Measurements from ENCODE around the gene ZNF628.
A peak's percentile ranks its signal among the peaks of the same experiment; 100 is the strongest.

ZNF628 gene

DNA sequence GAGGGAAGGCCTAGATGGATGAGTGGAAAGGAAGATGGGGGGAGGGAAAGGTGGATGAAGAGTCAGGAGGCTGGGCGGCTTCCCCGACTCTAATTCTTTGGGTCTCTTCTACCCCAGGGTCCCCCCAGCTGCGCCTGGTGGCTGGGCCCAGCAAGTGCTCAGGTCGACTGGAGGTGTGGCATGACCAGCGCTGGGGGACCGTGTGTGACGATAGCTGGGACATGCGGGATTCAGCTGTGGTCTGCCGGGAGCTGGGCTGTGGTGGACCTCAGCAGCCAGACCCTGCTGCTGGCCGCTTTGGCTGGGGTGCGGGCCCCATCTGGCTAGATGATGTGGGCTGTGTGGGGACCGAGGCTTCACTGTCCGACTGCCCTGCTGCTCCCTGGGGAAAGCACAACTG lies 21.3 kb downstream of the ZNF628 start:
- no peak for DNase-seq

DNA sequence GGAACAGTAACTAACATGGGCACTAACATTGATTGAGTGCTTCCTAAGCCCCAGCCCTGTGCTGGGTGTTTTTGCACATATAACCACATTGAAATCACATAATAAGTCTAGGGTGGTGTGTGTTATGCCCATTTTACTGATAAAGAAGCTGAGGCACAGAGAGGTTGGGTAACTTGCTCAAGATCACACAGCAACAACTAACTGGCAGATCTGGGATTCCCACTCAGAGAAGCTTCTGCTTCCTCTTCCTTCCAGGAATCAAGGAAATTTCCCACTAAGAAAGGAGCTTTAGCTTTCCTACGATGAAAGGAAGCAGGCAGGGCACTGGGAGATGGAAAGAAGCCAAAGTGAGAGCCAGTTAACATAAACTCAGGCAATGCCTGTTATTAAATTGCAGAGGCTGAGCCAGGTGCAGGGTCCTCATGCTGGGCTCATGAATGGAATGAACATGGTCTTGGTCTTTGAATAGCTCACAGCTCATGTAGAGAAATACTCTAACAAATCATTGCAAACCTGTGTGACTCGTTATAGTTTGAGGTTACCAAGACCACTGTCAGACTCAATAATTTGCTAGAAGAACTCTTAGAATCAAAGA lies 21.9 kb downstream of the ZNF628 start:
- no peak for DNase-seq

DNA sequence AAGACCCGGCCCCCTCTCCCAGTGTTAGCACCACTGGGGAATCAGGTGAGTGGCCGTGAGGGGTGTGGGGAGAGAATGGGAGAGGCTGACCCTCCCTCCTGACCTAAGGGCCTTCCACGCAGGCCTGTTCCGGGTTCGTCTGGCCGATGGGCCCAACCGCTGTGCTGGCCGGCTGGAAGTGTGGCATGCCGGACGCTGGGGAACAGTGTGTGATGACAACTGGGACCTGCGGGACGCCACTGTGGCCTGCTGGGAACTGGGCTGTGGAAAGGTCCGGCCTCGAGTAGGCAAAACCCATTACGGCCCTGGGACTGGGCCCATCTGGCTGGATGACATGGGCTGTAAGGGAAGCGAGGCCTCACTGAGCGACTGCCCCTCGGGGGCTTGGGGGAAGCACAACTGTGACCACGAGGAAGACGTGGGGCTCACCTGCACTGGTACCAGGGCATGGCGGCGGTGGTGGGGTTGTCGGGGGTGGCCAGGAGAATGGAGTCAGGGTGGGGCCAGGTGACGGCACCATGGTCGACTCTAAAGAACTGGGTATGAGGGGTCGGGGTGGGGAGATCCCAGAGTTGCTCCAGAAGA lies 24.0 kb downstream of the ZNF628 start:
- DNase-seq = no peak

DNA sequence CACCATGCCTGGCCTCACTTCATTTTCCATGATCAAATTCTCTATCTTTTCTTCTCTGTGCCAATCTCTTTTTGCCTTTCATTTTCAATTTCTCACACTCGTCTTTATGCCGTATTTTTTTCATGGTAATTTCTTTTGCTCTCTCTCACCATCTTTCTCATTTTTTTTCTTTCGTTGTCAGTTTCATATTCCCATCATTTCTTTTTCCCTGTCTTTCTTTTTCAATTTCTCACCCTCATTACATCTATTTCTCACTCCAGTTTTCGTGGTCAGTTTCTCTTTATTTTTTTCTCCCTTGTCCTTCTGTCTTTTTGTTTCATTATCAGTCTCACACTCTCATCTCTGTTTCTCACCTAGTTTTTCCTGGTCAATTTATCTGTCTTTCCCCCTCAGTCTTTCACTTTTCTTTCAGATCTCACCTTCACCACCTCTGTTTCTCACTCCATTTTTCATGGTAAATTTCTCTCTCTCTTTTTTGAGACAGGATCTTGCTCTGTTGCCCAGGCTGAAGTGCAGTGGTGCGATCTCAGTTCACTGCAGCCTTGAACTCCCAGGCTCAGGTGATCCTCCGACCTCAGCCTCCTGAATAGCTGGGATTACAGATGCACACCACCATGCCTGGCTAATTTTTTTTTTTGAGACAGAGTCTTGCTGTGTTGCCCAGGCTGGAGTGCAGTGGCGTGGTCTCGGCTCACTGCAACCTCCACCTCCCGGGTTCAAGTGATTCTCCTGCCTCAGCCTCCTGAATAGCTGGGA lies 26.0 kb downstream of the ZNF628 start:
- no peak for DNase-seq

DNA sequence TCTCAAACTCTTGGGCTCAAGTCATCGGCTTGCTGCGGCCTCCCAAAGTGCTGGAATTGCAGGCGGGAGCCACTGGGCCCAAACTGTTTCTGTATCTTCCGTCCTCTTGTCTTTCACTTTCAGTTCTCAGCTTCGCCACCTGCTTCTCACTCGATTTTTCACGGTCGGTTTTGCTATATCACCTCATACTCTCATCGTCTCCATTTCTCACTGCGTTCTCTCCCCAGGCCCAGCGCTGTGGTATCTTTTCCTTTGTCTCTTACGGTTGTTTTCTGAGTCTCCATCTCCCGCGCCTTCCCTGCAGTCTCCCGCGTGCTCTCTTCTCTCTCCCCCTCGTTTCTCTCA lies 26.7 kb downstream of the ZNF628 start:
- no peak for DNase-seq

DNA sequence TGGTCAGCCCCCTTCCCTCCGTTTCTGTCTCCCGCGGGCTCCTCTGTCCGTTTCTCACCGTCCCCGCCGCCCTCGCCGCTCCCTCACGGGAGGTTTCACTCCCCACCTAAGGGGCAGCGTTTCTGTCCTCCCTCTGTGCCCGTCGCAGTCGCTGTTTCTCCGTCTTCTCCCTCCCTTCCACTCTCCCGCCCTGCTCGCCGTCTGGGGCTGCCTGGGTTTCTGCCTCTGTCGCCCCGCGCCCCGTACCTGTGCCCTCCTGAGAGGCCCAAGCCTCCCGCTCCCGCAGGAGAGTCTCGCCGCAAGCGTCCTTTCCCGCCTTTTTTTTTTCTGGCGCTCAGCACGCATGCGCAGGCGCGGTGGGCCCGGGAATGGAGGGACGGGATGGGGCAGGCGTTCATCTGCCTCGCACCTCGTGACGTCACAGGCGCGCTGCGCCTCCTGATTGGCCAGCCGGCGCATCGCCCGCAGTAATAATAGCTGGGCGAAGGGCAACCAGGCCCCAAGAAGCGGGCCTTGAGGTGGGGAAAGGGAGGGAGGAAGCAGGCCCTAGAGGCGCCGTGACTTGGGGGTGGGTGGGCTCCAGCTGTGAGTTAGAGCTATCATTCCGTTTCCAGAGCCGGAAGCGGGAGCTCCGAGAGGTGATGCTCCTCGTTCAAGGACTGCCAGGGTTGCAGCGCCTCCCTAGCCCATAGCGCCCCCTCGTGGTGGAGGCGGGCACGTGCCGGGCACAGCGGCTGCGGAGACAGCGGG lies 27.3 kb downstream of the ZNF628 start:
- peak; percentile 94 for DNase-seq

DNA sequence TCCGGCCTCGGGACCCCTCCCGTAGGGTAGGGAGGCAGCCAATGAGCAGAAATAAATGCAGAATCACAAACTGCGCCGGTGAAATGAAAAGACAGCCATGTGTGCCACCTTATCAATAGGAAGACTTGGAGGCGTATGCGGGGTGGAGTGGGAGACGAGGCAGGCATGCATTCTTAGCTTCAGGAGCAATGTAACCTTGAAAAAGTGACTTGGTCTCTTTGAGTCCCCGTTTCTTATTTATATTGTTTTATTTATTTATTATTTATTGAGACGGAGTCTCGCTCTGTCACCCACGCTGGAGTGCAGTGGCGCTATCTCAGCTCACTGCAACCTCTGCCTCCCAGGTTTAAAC lies 27.8 kb downstream of the ZNF628 start:
- no peak for DNase-seq

DNA sequence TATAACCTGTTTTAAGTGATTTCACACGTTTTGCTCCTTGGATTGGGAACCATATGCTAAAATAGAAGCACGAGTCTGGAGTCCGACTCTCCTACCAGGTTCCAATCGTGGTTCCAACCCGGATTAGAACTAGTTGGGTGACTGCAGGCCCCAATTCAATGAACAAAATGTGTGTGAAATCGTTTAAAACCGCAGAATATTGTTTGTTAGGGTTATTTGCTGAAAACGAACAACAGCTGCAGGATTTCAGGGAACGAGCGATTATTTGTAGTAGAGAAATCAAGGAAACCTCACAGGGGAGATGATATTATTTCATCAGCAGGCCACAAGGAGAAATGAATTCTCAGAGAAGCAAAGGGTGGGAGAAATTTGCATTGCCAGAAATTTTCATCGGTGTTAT lies 28.6 kb downstream of the ZNF628 start:
- no peak for DNase-seq

DNA sequence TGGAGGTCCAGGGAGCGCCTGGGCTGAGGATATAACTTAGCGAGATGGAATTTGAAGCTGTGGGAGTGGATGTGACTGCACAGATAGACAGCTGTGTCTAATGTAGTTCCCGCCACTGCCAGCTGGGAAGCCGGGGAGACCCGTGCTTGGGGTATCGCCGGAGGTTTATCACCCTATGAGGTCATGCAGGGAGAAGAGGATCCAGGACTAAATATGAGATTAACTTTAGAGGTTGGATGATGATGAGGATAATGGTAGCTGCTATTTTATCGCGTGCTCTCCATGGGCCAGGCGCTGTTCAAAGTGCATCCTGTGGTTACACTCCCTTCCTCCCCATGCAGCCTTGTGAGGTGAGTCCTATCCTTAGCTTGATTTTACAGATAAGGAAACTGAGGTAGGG lies 31.7 kb downstream of the ZNF628 start:
- DNase-seq = no peak

DNA sequence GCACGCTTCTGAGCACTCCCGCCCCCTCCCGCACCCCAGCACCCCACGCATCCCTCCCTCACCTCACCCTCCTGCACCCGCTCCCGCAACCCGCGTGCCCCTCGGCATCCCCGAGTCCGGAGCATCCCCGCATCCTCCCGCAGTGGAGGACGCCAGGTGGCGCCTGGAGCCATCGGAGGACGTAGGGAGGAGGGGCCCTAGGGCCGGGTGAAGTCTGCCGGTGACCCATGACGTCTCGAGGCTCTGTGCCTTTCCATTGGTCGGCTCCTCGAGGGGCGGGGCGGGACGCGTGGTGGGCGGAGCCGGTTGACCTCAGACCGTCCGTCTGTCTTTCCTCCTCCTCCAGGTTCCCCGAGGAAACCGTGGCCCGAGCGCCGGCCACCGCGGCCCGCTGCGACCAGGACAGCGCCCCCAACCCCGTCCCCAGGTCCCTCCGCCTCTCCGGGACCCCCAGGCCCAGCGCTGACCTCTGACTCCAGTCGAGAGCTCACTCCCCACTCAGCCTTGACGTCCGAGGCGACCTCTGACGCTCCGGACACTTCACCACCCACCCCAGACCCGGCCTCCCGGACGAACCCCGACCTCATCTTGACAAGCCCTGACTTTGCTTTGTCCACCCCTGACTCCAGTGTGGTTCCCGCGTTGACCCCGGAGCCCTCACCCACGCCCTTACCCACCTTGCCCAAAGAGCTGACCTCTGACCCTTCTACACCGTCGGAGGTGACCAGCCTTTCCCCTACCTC lies 40.6 kb downstream of the ZNF628 start:
- peak; percentile 93 for DNase-seq

DNA sequence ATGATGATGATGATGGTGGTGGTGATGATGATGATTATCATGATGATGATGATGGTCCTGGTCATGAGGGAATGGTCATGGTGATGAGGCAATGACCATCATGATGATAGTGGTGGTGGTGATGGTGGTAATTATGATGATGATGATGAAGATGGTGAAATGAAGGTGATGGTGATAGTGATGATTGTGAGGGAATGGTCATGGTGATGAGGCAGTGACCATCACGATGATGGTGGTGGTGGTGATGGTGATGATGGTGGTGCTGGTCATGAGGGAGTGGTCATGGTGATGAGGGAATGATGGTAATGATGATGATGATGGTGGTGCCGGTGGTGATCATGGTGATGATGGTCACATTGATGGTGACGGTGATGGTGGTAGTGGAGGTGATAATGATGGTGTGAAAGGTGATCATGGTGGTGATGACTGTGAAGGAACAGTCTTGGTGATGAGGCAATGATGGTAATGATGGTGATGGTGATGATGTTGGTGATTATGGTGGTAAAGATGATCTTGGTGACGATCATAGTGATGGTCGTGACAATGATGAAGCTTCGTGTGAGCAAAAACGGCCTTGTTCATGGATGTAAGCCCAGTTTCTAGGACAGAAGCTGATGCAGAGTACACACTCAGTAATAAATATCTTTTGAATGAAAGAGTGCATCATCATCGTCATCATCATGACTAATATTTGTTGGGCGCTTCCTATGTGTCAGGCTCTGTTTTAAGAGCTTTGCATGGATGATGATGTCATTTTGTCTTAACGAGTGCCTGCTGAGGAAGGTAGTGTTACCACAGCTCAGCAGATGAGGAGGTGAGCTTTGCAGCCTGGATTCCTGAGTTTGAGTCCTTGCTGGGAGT lies 43.3 kb downstream of the ZNF628 start:
- no peak for DNase-seq

DNA sequence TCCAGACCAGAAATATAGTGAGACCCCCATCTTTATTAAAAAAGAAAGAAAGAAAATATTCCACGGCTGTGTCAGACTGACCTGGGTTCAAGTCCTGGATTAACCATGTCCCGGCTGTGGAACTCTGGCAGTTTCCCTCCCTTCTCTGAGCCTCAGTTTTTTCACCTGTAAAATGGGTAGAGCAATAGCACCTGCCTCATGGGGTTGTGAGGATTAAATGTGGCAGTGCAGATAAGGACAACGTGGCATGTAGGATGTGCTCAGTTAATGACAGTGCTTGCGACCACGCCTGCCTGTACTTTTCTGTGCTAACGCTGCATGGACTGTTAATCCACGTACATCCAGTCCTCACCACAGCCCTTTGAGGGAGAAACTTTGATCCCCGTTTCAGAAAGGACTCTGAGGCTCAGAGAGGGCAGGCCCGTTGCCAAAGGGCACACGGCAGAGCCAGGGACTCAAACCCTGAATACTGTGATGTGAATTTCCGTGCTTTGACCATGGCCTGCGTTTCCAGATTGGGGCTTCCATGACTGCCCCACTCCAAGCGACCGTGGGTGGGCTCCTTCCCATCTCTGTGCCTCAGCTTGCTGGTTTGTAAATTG lies 44.4 kb downstream of the ZNF628 start:
- DNase-seq = no peak

DNA sequence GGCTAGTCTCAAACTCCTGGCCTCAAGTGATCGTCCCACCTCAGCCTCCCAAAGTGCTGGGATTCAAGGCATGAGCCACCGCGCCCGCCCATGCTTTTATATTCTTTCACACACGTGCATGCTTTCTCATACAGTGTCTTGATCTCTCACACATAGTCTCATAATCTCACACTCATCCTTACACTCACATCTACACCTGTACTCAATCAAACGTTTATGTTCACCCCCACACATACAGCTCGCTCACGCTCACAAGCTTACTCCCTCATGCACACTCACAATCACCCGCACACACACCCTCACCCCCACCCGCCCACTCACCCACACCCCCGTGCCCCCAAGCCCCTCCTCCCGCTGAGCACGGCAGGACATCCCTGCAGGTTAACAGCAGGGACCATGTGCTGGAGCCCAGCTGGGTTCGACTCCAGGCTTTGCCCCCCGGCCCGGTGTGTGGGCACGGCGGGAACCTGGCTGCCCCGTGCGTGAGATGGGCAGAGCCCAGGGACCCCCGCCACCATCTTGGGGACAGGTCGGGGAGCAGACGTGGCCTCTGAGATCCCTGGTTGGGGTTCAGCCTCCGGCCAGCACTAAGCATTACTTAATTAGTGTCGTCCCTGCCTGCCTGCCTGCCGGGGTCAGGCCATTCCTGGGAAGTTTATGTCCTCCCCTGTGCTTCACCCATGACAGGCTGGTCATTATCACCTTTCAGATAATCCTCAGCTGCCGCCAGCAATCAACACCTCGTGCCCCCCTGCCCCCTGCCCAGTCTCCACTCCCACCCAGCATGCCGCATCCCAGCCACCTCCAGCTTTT lies 49.1 kb downstream of the ZNF628 start:
- no peak for DNase-seq

DNA sequence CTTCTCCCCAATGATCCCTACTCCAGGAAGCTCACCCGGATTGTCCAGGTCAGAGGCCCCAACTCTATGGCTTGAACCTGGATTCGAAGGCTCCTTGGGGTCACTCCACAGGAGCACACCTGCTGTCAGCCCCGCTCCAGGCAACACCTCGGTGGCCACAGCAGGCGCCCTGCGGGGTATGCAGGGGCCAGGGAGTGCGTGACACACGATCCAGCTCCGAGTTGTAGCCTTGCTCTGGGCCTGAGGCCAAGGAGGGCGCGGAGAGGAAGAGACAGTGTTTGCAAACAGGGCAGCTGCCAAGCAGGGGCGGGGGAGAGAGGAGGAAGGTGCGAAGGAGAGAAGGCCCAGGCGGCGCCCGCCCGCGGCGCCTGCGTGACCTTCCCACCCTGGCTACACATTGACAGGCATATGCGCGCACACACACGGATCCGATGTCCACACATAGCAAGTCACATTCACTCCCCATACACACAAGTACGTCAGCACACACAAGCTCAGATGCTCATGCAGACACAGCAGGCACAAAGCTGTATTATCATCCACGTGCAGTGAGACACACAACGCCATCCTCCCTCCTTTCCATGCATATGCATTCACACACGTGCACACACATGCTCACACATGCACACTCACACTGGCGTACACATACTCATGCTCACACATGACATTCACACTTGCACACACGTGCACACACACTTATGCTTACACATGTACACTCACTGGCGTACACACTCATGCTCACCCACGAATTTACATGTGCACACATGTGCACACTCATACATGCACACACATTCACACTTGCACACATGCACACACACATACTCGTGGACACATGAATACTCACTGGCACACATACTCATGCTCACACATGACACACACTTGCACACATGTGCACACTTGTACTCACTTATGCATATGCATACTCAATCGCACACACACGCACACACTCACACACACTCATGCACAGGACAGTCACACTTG lies 50.1 kb downstream of the ZNF628 start:
- peak; percentile 87 for DNase-seq

DNA sequence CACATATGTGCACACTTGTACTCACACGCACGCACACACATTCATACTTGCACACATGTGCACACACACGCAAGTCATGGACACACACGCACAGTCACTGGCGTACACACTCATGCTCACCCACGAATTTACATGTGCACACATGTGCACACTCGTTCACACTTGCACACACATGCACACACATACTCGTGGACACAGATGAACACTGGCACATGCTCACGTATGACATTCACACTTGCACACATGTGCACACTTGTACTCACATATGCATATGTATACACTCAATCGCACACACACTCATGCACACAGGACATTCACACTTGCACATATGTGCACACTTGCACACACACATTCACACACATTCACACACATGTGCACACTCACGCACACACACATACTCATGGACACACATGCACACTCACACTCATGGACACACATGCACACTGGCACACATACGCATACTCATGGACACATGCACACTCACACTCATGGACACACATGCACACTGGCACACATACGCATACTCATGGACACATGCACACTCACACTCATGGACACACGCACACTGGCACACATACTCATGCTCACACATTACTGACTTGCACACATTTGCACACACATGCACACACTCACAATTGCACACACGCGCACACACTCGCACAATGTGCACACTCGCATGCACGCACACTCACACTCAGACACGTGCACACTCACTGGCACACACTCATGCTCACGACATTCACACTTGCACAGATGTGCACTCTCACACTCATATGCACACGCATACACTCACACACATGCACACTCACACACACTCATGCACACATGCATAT lies 51.0 kb downstream of the ZNF628 start:
- no peak for DNase-seq

DNA sequence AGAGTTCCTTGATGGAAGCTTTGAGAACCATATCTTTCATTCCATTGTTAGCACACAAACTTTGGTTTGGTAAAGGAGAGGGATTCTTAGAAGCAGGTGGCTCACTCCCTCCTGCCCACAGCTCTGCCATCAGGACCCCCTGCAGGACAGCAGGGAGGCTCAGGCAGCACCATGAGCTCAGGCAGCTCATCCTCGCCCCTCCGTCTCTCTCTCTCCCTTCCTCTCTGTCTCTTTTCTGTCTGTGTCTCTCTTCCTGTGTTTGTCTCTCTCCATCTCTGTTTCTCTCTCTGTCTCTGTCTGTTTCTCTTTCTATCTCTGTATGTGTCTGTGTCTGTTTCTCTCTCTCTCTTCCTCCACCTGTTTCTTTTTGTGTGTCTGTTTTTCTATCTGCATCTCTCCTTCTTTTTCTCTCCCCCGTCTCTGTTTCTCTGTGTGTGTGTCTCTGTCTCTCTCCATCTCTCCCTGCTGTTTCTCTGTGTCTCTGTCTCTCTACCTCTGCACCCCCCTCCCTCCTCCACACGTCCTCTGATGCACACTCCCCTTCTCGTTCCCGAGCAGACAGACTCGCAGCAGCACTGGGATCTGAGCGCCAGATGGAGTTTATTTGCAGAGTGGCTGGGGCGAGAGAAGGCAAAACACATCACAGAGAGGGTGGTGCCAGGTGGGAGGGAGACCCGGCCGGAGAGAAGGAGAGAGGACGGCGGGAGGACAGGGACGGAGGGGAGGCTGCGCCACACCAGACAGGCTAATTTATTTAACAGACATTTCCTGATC lies 51.8 kb downstream of the ZNF628 start:
- DNase-seq = no peak

DNA sequence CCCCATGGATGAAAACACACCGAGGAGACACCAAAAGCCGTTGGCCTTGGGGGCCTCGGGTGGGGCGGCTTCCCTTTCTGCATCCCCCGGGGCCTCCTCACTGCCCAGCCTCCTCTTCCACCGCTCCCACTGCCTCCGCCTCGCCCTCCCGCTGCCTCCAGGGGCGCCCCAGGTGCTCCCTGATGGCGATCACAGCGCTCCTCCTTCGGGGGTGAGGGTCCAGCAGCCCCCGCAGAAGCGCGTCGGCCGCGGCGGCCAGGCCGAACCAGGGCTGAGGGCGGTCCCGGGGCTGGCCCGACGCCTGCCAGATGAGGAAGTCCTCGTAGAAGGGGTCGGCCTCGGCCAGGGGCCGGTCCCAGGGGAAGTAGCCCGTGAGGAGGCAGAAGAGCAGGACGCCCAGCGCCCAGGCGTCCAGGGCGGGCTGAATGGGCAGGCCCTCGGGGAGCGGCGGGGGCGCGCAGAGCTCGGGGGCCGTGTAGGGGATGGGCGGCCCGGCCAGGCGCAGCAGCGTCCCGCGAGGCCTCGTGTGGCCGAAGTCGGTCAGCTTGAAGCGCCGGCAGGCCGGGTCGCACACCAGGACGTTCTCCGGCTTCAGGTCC lies 53.3 kb downstream of the ZNF628 start:
- DNase-seq = no peak

All from right hindlimb (tissue), 1 donor.